Measurements from ENCODE around the gene ASMTL.

The ASMTL gene

GRCh38 chrX:1424147-1424851, 28.4 kb downstream of the ASMTL start:
- Histone ChIP-seq H3K27me3 (ENCODE audit: insufficient read depth, low read depth, severe bottlenecking) (no peaks in the 10 kb centered on the region), H3K9me3 (ENCODE audit: severe bottlenecking) (peaks cover 8% of the 10 kb centered on the region), H3K27ac (no peak overlapping the region), H3K36me3 (peaks cover 48% of the 10 kb centered on the region), H3K4me3 (ENCODE audit: low read depth, low read length) (no peak overlapping the region)
- DNase-seq = no peak
- TF ChIP-seq CTCF (IDR thresholded peaks at IDR 0.05; ENCODE audit: low read depth, low read length) = no peak

GRCh38 chrX:1423215-1423614, 29.5 kb downstream of the ASMTL start:
- no peak for TF ChIP-seq CTCF (IDR thresholded peaks at IDR 0.05; ENCODE audit: low read depth, low read length)
- Histone ChIP-seq H3K9me3 (ENCODE audit: severe bottlenecking) (peaks cover 8% of the 10 kb centered on the region), H3K27ac (no peak overlapping the region), H3K27me3 (ENCODE audit: insufficient read depth, low read depth, severe bottlenecking) (no peaks in the 10 kb centered on the region), H3K36me3 (peaks cover 56% of the 10 kb centered on the region), H3K4me3 (ENCODE audit: low read depth, low read length) (no peak overlapping the region)
- DNase-seq = peak; percentile 3

- no peak for DNase-seq
- peaks cover 8% of the 10 kb centered on the region for H3K9me3 ChIP-seq (ENCODE audit: severe bottlenecking)
- no peak overlapping the region for H3K27ac ChIP-seq
- no peak overlapping the region for H3K4me3 ChIP-seq (ENCODE audit: low read depth, low read length)
- TF ChIP-seq CTCF (IDR thresholded peaks at IDR 0.05; ENCODE audit: low read depth, low read length) = no peak
- no peaks in the 10 kb centered on the region for H3K27me3 ChIP-seq (ENCODE audit: insufficient read depth, low read depth, severe bottlenecking)
- H3K36me3 ChIP-seq = peaks cover 52% of the 10 kb centered on the region
These were observed 30.6 kb downstream of the ASMTL start for GRCh38 chrX:1422135-1422465.

GRCh38 chrX:1421433-1422134, 31.1 kb downstream of the ASMTL start:
- peaks cover 55% of the 10 kb centered on the region for H3K36me3 ChIP-seq
- DNase-seq = peak; percentile 10
- peaks cover 8% of the 10 kb centered on the region for H3K9me3 ChIP-seq (ENCODE audit: severe bottlenecking)

GRCh38 chrX:1420371-1420770, 32.3 kb downstream of the ASMTL start:
- peaks cover 8% of the 10 kb centered on the region for H3K9me3 ChIP-seq (ENCODE audit: severe bottlenecking)
- no peak overlapping the region; the same call in 1 of the 2 replicates for H3K27ac ChIP-seq
- no peak overlapping the region for H3K4me3 ChIP-seq (ENCODE audit: low read depth, low read length)
- TF ChIP-seq CTCF (IDR thresholded peaks at IDR 0.05; ENCODE audit: low read depth, low read length) = no peak
- no peaks in the 10 kb centered on the region for H3K27me3 ChIP-seq (ENCODE audit: insufficient read depth, low read depth, severe bottlenecking)
- DNase-seq = no peak
- H3K36me3 ChIP-seq = peaks cover 47% of the 10 kb centered on the region

More at GRCh38 chrX:1421433-1422134, 31.1 kb downstream of the ASMTL start:
- Histone ChIP-seq H3K4me3 (ENCODE audit: low read depth, low read length) (no peak overlapping the region), H3K27me3 (ENCODE audit: insufficient read depth, low read depth, severe bottlenecking) (no peaks in the 10 kb centered on the region), H3K27ac (no peak overlapping the region)
- TF ChIP-seq CTCF (IDR thresholded peaks at IDR 0.05; ENCODE audit: low read depth, low read length) = no peak

All from WERI-Rb-1 (cell line).